ENCODE results near the gene MIAT. TPM values are rescaled to one million over a fixed set of nuclear protein-coding genes. Genes with fewer than 3 reads are reported as not detected.

Gene MIAT
- total RNA-seq, 1 donor from 2014 or later = 0.53 TPM

DNA sequence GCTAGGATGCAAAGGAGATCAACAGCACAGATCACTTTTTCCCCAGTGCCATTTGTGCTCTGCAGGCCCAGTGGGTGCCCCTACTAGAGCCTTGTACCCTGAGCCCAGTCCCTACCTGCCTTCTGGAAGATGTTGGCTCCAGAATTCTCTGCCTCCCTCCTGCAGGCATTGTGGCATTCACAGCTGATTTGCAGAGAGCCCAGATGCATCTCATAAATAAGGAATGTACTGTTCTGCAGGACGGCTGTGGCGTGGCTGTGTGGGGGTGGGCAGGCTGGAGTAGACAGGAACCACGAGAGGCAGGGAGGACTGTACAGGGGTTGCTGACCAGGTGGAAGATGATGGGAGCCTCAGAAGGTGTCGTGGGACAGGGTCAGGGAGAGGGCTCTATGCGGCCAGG is 11.2 kb upstream of the MIAT start:
- TF ChIP-seq CTCF (IDR thresholded peaks at IDR 0.05; ENCODE audit: insufficient read depth, low read length, severe bottlenecking) = no peak
- FAIRE-seq = no peak
- DNase-seq (ENCODE audit: low read depth) = no peak
- Histone ChIP-seq H3K36me3 (ENCODE audit: control insufficient read depth, insufficient read depth, low read length) (no peaks in the 10 kb centered on the region), H3K4me3 (ENCODE audit: low read depth, low read length) (no peak overlapping the region), H3K27me3 (ENCODE audit: control insufficient read depth, insufficient read depth, low read length) (peaks cover 26% of the 10 kb centered on the region)

- FAIRE-seq (no peak), DNase-seq (ENCODE audit: low read depth) (no peak)
- no peak for TF ChIP-seq CTCF (IDR thresholded peaks at IDR 0.05; ENCODE audit: insufficient read depth, low read length, severe bottlenecking)
- Histone ChIP-seq H3K36me3 (ENCODE audit: control insufficient read depth, insufficient read depth, low read length) (no peaks in the 10 kb centered on the region), H3K4me3 (ENCODE audit: low read depth, low read length) (no peak overlapping the region), H3K27me3 (ENCODE audit: control insufficient read depth, insufficient read depth, low read length) (peaks cover 27% of the 10 kb centered on the region)
Measured at GRCh38 chr22:26648011-26648497, 9.3 kb upstream of the MIAT start.

DNA sequence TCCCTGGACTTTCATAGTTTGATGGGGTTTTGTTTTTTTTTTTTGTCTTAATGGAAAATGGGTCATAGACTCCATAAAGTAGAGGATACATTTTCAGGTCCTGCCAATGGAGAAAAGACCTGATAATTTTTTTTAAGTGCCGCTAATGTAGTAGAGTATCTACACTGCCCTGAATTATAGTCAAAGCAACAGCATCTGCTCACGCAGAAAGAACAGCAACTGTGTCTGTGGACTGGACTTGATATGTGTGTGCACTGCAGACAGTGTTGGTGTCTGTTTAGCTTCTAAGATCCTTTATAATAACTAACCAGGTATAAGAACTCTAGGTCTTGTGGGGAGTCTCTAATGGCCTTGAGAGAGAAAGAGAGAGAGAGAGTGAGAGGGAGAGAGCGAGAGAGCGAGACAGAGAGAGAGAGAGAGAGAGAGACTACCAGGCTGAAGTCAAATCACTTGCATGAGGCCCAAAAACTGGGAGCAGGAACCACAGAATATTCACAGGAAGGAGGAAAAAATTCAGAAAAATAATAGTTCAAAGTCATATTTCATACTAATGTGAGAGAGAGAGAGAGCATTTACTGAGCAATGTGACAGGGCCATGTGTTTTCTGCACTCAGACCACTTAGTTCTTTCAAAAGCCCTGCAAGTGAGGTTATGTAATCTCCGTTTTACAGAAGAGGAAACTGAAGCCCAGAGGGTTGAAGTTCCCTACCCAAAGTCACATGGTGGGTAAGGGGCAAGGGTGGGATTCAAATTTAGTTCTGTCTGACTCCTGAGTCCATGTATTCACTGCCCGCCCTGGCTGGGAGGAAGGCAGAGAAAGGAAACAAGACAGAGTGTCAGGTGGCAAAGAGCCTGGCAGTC is 8.6 kb upstream of the MIAT start:
- FAIRE-seq = no peak

GRCh38 chr22:26650722-26651421 is 6.5 kb upstream of the MIAT start:
- FAIRE-seq (no peak), DNase-seq (ENCODE audit: low read depth) (no peak)
- H3K27me3 ChIP-seq (ENCODE audit: control insufficient read depth, insufficient read depth, low read length) = peaks cover 28% of the 10 kb centered on the region
- no peak overlapping the region for H3K4me3 ChIP-seq (ENCODE audit: low read depth, low read length)
- no peaks in the 10 kb centered on the region for H3K36me3 ChIP-seq (ENCODE audit: control insufficient read depth, insufficient read depth, low read length)
- no peak for TF ChIP-seq CTCF (IDR thresholded peaks at IDR 0.05; ENCODE audit: insufficient read depth, low read length, severe bottlenecking)

More for the DNA sequence above, 8.6 kb upstream of the MIAT start:
- no peaks in the 10 kb centered on the region for H3K36me3 ChIP-seq (ENCODE audit: control insufficient read depth, insufficient read depth, low read length)
- H3K27me3 ChIP-seq (ENCODE audit: control insufficient read depth, insufficient read depth, low read length) = peaks cover 30% of the 10 kb centered on the region
- no peak for DNase-seq (ENCODE audit: low read depth)
- TF ChIP-seq CTCF (IDR thresholded peaks at IDR 0.05; ENCODE audit: insufficient read depth, low read length, severe bottlenecking) = no peak
- no peak overlapping the region for H3K4me3 ChIP-seq (ENCODE audit: low read depth, low read length)

DNA sequence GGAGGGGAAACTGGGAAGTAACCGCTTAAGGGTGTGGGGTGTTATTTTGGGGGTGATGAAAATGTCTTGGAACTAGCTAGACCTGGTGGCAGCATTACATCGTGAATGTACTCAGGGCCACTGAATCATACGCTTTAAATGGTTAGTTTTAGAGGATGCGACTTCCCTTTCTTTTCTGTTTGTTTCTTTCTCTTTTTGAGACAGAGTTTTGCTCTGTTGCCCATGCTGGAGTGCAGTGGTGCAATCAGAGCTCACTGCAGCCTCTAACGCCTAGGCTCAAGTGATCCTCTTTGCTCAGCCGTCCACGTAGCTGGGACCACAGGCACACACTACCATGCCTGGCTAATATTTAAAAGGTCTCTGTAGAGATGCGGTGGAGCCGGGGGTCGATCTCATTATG is 5.6 kb upstream of the MIAT start:
- no peaks in the 10 kb centered on the region for H3K36me3 ChIP-seq (ENCODE audit: control insufficient read depth, insufficient read depth, low read length)
- peaks cover 25% of the 10 kb centered on the region for H3K27me3 ChIP-seq (ENCODE audit: control insufficient read depth, insufficient read depth, low read length)
- TF ChIP-seq CTCF (IDR thresholded peaks at IDR 0.05; ENCODE audit: insufficient read depth, low read length, severe bottlenecking) = no peak
- DNase-seq (ENCODE audit: low read depth) (no peak), FAIRE-seq (no peak)
- H3K4me3 ChIP-seq (ENCODE audit: low read depth, low read length) = no peak overlapping the region

Measured in bronchial epithelial cell (primary cell).